Measurements from ENCODE around the gene TNNT2.

The TNNT2 gene

DNA sequence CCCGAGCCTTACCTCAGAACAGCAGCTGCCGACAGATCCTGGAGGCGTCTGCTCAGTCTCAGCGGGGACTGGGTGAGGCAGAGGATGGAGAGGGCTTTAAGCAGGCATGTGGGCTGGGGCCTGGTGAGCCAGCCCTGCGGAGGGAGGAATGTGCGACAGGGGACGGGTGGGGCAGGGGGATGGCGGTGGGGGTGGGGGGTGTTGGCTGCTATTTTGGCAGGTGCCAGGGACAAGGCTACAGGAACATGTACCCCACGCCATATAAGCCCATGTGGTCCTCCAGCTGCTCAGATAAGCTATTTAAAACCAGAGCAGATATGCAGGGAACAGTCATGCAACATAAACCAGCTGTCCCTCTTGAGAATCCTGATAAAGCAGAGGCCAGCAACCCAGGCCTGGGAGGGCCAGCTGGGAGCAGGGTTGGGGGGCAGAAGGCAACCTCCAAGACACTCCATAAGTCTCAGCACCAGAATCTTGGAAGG, at the start of gene TNNT2:
TSS of gene TNNT2 (minus strand) at position 70 of the 482 bp plus-strand sequence. CDS start 4,426 bp downstream, outside the sequence.
- H3K4me3 Mint-ChIP-seq, result no peak within 1 kb of the TSS
- no peaks in the 10 kb centered on the region for H3K9me3 Mint-ChIP-seq
- H3K27me3 Mint-ChIP-seq, result peaks cover 6% of the 10 kb centered on the region
- no peak within 1 kb of the TSS for H3K27ac Mint-ChIP-seq
- H3K36me3 Mint-ChIP-seq (ENCODE audit: low read depth), result no peaks in the 10 kb centered on the region
- no peaks in the 10 kb centered on the region for H3K4me1 Mint-ChIP-seq (ENCODE audit: low read depth)

DNA sequence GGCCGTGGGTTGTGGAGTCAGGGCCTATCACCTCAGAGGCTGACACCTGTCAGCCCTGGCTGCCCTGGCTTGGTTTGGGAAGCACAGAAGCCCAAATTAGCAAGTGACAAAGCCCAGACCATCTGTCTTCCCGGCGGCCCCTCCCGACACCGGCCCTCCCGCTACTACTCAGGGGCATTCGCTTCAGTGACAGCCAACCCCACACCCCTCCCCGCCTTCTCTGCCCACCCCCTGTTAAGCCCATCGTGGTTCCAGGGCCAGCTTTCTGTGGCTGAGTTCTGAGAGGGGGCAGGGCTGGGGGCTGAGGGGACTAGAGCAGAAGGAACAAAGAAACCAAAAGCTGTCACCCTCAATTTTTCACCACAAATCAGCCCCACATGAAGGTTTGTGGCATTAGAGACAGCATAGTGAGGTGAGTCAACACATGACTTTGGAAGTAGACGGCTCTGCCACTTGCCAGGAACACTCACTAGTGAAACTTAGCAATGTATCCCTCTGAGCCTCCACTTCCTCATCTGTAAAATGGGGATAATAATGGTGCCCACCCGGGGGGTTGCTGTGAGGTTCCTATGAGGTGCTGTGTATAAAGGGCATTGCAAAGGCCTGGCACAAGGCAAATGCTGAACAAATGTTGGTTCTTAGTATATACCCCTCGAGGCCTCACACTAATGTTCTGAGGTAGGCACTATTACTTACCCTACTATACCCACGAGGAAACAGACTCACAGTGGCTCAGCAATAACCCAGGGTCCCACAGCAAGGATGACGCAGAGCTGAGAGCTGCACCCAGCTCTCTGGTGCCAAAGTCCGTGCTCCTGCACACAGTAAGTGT, 49.2 kb upstream of the TNNT2 start:
- H3K36me3 Mint-ChIP-seq (ENCODE audit: low read depth), result no peaks in the 10 kb centered on the region

DNA sequence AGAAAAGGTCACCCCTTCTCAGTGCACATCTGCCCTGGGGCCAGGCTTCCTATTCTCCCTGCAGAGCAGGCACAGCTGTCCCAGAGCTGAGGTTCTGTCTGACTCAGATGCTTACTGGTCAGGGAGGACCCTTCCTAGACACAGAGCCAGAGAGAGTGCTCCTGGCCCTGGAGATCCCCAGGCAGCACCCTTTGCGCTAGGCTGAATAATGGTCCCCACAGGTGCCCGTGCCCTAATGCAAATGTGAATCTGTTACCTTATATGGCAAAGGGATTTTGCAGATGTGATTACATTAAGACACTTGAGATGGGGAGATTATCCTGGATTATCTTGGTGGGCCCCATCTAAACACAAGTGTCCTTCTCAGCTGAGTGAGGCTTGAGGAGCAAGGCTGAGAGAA, 46.7 kb upstream of the TNNT2 start:
- Mint-ChIP-seq H3K4me3 (no peak overlapping the region), H3K4me1 (ENCODE audit: low read depth) (peaks cover 3% of the 10 kb centered on the region)

More for the DNA sequence above, 49.2 kb upstream of the TNNT2 start:
- Mint-ChIP-seq H3K4me3 (no peak overlapping the region), H3K27ac (no peak overlapping the region), H3K9me3 (no peaks in the 10 kb centered on the region), H3K27me3 (peaks cover 4% of the 10 kb centered on the region), H3K4me1 (ENCODE audit: low read depth) (peaks cover 3% of the 10 kb centered on the region)

GRCh38 chr1:201423655-201424054, 46.2 kb upstream of the TNNT2 start:
- H3K27me3 Mint-ChIP-seq, result peaks cover 3% of the 10 kb centered on the region
- peaks cover 3% of the 10 kb centered on the region for H3K4me1 Mint-ChIP-seq (ENCODE audit: low read depth)
- no peak overlapping the region for H3K4me3 Mint-ChIP-seq
- H3K27ac Mint-ChIP-seq, result no peak overlapping the region
- H3K9me3 Mint-ChIP-seq, result no peaks in the 10 kb centered on the region
- no peaks in the 10 kb centered on the region for H3K36me3 Mint-ChIP-seq (ENCODE audit: low read depth)

More for the DNA sequence above, 46.7 kb upstream of the TNNT2 start:
- no peak overlapping the region for H3K27ac Mint-ChIP-seq
- peaks cover 3% of the 10 kb centered on the region for H3K27me3 Mint-ChIP-seq
- H3K36me3 Mint-ChIP-seq (ENCODE audit: low read depth), result no peaks in the 10 kb centered on the region
- H3K9me3 Mint-ChIP-seq, result no peaks in the 10 kb centered on the region

DNA sequence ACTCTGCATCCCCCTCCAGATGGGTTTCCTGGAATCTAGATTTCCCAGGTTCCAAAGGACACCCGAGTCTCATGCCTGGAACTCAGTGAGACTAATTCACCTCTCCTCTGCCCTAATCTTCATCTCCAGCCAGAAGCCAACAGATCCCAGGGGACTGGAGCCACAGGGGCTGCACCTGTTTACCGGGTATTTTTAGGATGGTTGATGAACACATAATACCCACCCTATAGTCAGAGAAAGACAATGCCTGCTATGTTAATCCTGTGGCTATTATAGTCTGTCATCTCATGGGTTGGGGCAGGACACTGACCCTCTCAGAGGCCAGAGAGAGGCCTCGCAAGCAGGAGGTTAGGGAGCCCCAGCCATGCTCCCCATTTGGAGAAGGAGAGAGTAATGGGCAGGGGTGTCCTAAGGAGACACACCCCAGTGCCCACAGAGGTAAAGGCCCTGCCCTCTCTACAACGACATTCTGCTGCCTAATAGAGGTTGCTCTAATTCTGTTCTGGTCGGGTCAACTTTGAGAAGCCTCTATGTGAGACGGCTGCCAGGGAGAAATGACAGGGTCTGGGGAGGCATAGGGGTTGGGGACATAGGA, 45.1 kb upstream of the TNNT2 start:
- Mint-ChIP-seq H3K9me3 (no peaks in the 10 kb centered on the region), H3K4me1 (ENCODE audit: low read depth) (peaks cover 3% of the 10 kb centered on the region), H3K4me3 (no peak overlapping the region), H3K27ac (no peak overlapping the region), H3K36me3 (ENCODE audit: low read depth) (no peaks in the 10 kb centered on the region), H3K27me3 (peaks cover 3% of the 10 kb centered on the region)

GRCh38 chr1:201422026-201422425, 44.5 kb upstream of the TNNT2 start:
- Mint-ChIP-seq H3K9me3 (no peaks in the 10 kb centered on the region), H3K4me1 (ENCODE audit: low read depth) (peaks cover 3% of the 10 kb centered on the region), H3K27ac (no peak overlapping the region), H3K4me3 (no peak overlapping the region), H3K36me3 (ENCODE audit: low read depth) (no peaks in the 10 kb centered on the region), H3K27me3 (peaks cover 3% of the 10 kb centered on the region)

DNA sequence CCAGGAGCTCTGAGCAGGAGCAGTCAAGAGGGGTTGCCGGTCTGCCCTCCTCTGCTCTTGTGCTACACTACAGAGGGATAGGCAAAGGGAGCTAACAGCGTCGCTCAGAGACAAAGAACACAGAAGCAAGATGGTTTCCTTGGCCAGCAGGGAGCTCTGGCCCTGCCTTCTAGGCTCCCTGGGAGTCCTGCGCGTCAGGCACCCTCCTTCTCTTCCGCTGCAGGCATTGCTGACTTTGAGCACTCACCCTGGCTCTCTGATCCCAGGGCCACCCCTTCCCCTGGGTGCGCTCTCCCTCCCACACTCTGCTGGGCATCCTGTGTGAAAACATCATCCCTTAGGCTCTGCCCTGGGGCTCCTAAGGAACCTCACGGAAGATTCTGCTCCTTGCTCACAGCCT, 43.6 kb upstream of the TNNT2 start:
- Mint-ChIP-seq H3K36me3 (ENCODE audit: low read depth) (no peaks in the 10 kb centered on the region), H3K27ac (no peak overlapping the region), H3K27me3 (peaks cover 3% of the 10 kb centered on the region), H3K4me3 (no peak overlapping the region), H3K9me3 (no peaks in the 10 kb centered on the region), H3K4me1 (ENCODE audit: low read depth) (peaks cover 2% of the 10 kb centered on the region)

- no peaks in the 10 kb centered on the region for H3K4me1 Mint-ChIP-seq (ENCODE audit: low read depth)
- H3K4me3 Mint-ChIP-seq, result no peak overlapping the region
- H3K27me3 Mint-ChIP-seq, result peaks cover 5% of the 10 kb centered on the region
- no peak overlapping the region for H3K27ac Mint-ChIP-seq
- no peaks in the 10 kb centered on the region for H3K9me3 Mint-ChIP-seq
- no peaks in the 10 kb centered on the region for H3K36me3 Mint-ChIP-seq (ENCODE audit: low read depth)
Measured at GRCh38 chr1:201420608-201421002, 43.1 kb upstream of the TNNT2 start.

- Mint-ChIP-seq H3K36me3 (ENCODE audit: low read depth) (no peaks in the 10 kb centered on the region), H3K27ac (no peak overlapping the region), H3K4me1 (ENCODE audit: low read depth) (no peaks in the 10 kb centered on the region), H3K9me3 (no peaks in the 10 kb centered on the region), H3K27me3 (peaks cover 8% of the 10 kb centered on the region), H3K4me3 (no peak overlapping the region)
Measured at GRCh38 chr1:201419746-201420607, 42.5 kb upstream of the TNNT2 start.

- no peaks in the 10 kb centered on the region for H3K36me3 Mint-ChIP-seq (ENCODE audit: low read depth)
- H3K27me3 Mint-ChIP-seq, result peaks cover 8% of the 10 kb centered on the region
- H3K9me3 Mint-ChIP-seq, result no peaks in the 10 kb centered on the region
- H3K27ac Mint-ChIP-seq, result no peak overlapping the region
- H3K4me1 Mint-ChIP-seq (ENCODE audit: low read depth), result no peaks in the 10 kb centered on the region
- H3K4me3 Mint-ChIP-seq, result no peak overlapping the region
Measured at GRCh38 chr1:201419256-201419655, 41.8 kb upstream of the TNNT2 start.

DNA sequence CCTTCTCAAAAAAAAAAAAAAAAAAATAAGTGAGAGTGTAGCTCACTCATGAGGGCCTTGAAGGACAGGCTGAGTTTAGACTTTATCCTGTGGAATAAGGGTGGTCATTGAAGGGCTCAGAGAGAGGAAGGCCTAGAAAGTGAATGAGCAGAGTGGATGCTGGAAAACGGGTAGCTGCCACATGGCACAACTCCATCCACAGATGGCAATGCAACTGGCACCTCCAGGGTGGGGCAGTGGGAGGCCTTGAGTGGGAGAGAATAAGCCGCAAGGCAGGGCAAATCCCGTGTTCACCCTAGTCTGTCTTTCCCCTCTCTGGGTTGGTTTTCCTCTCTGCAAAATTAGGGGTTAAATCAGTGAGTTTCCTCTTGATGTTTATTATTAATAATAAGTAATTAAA, 41.0 kb upstream of the TNNT2 start:
- Mint-ChIP-seq H3K27ac (no peak overlapping the region), H3K27me3 (peaks cover 8% of the 10 kb centered on the region), H3K4me1 (ENCODE audit: low read depth) (no peaks in the 10 kb centered on the region), H3K4me3 (no peak overlapping the region), H3K9me3 (no peaks in the 10 kb centered on the region), H3K36me3 (ENCODE audit: low read depth) (no peaks in the 10 kb centered on the region)

DNA sequence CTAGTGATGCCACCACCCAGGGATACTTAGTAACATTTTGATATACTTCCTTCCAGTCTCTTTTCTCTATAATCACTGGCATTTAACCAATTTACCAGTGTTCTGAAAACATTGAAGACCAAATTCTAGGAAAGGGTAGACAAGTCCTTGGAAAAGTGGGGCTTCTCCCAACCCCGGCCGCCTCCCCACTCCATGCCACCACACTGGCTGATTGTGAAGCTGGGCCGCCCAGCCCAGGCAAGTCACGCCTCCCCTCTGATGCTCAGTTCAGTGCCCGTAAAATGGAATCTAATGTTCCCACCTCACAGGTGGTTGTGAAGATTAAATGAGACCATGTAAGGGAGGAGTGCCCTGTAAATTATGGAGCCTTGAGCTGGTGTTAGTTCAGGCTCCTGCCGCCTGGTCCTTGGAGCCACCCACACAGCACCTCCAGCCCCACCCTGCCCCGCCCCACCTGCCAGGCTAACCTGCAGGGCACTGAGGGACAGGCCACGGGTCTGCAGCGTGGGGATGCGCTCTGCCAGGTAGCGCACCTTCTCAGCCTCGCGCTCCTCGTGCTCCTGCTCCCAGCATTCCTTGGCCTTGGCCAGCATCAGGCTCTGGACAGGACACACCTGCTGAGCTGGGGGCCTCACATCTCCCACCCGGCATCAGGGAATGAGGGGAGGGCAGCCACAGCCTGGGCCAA, 36.7 kb upstream of the TNNT2 start:
- Mint-ChIP-seq H3K4me3 (no peak overlapping the region), H3K9me3 (no peaks in the 10 kb centered on the region), H3K36me3 (ENCODE audit: low read depth) (no peaks in the 10 kb centered on the region), H3K4me1 (ENCODE audit: low read depth) (no peaks in the 10 kb centered on the region), H3K27ac (no peak overlapping the region), H3K27me3 (peaks cover 5% of the 10 kb centered on the region)

DNA sequence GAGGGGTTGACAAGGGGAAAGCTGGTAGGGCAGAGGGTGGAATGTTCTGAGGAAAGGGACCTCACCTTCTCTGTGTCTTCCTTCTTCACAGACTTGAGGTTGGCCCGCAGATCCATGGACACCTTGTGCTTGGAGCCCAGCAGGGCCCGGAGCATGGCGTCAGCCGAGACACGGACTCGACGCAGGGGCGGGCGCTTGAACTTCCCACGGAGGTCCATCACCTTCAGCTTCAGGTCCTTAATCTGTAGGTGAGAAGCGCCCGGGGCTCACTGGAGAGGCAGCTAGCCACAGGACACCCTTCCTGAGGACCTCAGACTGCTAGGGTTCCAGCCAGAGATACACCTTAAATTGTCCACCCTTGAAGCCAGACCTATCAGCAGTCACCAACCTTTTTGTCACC, 33.8 kb upstream of the TNNT2 start:
- Mint-ChIP-seq H3K4me3 (no peak overlapping the region), H3K9me3 (no peaks in the 10 kb centered on the region), H3K27me3 (peaks cover 5% of the 10 kb centered on the region), H3K27ac (no peak overlapping the region), H3K4me1 (ENCODE audit: low read depth) (no peaks in the 10 kb centered on the region), H3K36me3 (ENCODE audit: low read depth) (no peaks in the 10 kb centered on the region)

GRCh38 chr1:201409440-201409839, 32.0 kb upstream of the TNNT2 start:
- Mint-ChIP-seq H3K27ac (no peak overlapping the region), H3K36me3 (ENCODE audit: low read depth) (no peaks in the 10 kb centered on the region), H3K4me1 (ENCODE audit: low read depth) (no peaks in the 10 kb centered on the region), H3K4me3 (no peak overlapping the region), H3K27me3 (no peaks in the 10 kb centered on the region), H3K9me3 (no peaks in the 10 kb centered on the region)
